HG02610 (cell line): ENCODE measurements around the gene TBL1XR1.
A peak's percentile ranks its signal among the peaks of the same experiment; 100 is the strongest.
"Not testable (repeated sequence)": the region's sequence is repeated elsewhere in the genome, so short reads cannot be mapped to it uniquely, and the experiment has no call there.

ENCODE experiments used
- ATAC-seq: cut with Tn5 transposase; IDR thresholded peaks from one replicate; pipeline ENCODE4 v1.9.1; 2021; ENCODE audit warnings: mild to moderate bottlenecking, moderate library complexity; ENCODE audit not compliant: unreplicated experiment

Gene TBL1XR1

GRCh38 chr3:177185035-177185574 lies 12.2 kb downstream of the TBL1XR1 start:
- peak; percentile 12 for ATAC-seq

- ATAC-seq = peak; percentile 95
Measured at GRCh38 chr3:177184602-177185001, 12.7 kb downstream of the TBL1XR1 start.

- ATAC-seq = no peak
Measured at GRCh38 chr3:177182352-177182751, 14.9 kb downstream of the TBL1XR1 start.

GRCh38 chr3:177181418-177181817 lies 15.9 kb downstream of the TBL1XR1 start:
- ATAC-seq = no peak

- no peak for ATAC-seq
Measured at GRCh38 chr3:177180506-177180905, 16.8 kb downstream of the TBL1XR1 start.

- no peak for ATAC-seq
Measured at GRCh38 chr3:177179281-177180067, 17.8 kb downstream of the TBL1XR1 start.

GRCh38 chr3:177177749-177178221 lies 19.5 kb downstream of the TBL1XR1 start:
- no peak for ATAC-seq

GRCh38 chr3:177174607-177175170 lies 22.6 kb downstream of the TBL1XR1 start:
- no peak for ATAC-seq

- ATAC-seq = no peak
Measured at GRCh38 chr3:177169936-177170722, 27.2 kb downstream of the TBL1XR1 start.

GRCh38 chr3:177168431-177168830 lies 28.9 kb downstream of the TBL1XR1 start:
- no peak for ATAC-seq

- no peak for ATAC-seq
Measured at GRCh38 chr3:177162742-177163141, 34.5 kb downstream of the TBL1XR1 start.

- not testable (repeated sequence) for ATAC-seq
Measured at GRCh38 chr3:177161603-177162002, 35.7 kb downstream of the TBL1XR1 start.

GRCh38 chr3:177158461-177158860 lies 38.8 kb downstream of the TBL1XR1 start:
- ATAC-seq = no peak

GRCh38 chr3:177157492-177157891 lies 39.8 kb downstream of the TBL1XR1 start:
- no peak for ATAC-seq

- ATAC-seq = no peak
Measured at GRCh38 chr3:177154733-177155132, 42.5 kb downstream of the TBL1XR1 start.

- peak; percentile 80 for ATAC-seq
Measured at GRCh38 chr3:177150970-177151627, 46.2 kb downstream of the TBL1XR1 start.

GRCh38 chr3:177150218-177150916 lies 46.9 kb downstream of the TBL1XR1 start:
- ATAC-seq = peak; percentile 17

GRCh38 chr3:177149106-177149505 lies 48.2 kb downstream of the TBL1XR1 start:
- ATAC-seq = no peak

- ATAC-seq = no peak
Measured at GRCh38 chr3:177147790-177148189, 49.5 kb downstream of the TBL1XR1 start.

- ATAC-seq = no peak
Measured at GRCh38 chr3:177146646-177147045, 50.6 kb downstream of the TBL1XR1 start.
